GM10248 (cell line): ENCODE measurements around the gene ELP4.
A peak's percentile ranks its signal among the peaks of the same experiment; 100 is the strongest.

Experiments
- CTCF ChIA-PET: fragments of 300-600 bp; sonication (Branson Sonifier 250); formaldehyde crosslinking; extraction: SDS; loops from one replicate; lab custom pipeline; 2021; ENCODE audit warnings: antibody characterized with exemption; lab: Yijun Ruan, JAX
- POLR2A ChIA-PET: fragments of 350-650 bp; sonication (Branson Sonifier 250); formaldehyde crosslinking; extraction: SDS; loops from one replicate; lab custom pipeline; 2020; ENCODE audit warnings: antibody characterized with exemption; lab: Yijun Ruan, JAX
- DNase-seq: peaks from one replicate; pipeline ENCODE4 v3.0.0; 2012; ENCODE audit errors: extremely low spot score
- CTCF ChIP-seq: IDR thresholded peaks from 2 replicates; pipeline ENCODE4 v1.5.1; 2012; ENCODE audit warnings: mild to moderate bottlenecking, low read depth; ENCODE audit errors: extremely low read depth, missing control alignments, control extremely low read depth

ELP4 gene

GRCh38 chr11:31805629-31806185 is 296.1 kb downstream of the ELP4 start:
- ChIA-PET CTCF (no interaction called here), POLR2A (no interaction called here)
- no peak for TF ChIP-seq CTCF
- no peak for DNase-seq

GRCh38 chr11:31806186-31806927 is 296.8 kb downstream of the ELP4 start:
- DNase-seq = peak; percentile 15
- POLR2A ChIA-PET = no interaction called here
- CTCF ChIA-PET = no interaction called here
- TF ChIP-seq CTCF = no peak

- CTCF ChIA-PET = interaction anchor here (1.9 kb wide), 1 partner anchor 151 kb away, joined by 6 read pairs; no protein-coding TSS in a partner anchor
- POLR2A ChIA-PET = no interaction called here
These were observed 297.6 kb downstream of the ELP4 start for GRCh38 chr11:31806928-31807798.

GRCh38 chr11:31807799-31808667 is 298.5 kb downstream of the ELP4 start:
- no peak for DNase-seq
- no peak for TF ChIP-seq CTCF
- ChIA-PET POLR2A (no interaction called here), CTCF (interaction anchor here (1.9 to 2.5 kb wide), 2 partner anchors 9 to 150 kb away, joined by 5 to 6 read pairs; no protein-coding TSS in a partner anchor)

More at GRCh38 chr11:31806928-31807798, 297.6 kb downstream of the ELP4 start:
- TF ChIP-seq CTCF = no peak
- peak; percentile 14 for DNase-seq

GRCh38 chr11:31808721-31809540 is 299.4 kb downstream of the ELP4 start:
- no peak for TF ChIP-seq CTCF
- POLR2A ChIA-PET = no interaction called here
- peak; percentile 10 for DNase-seq
- CTCF ChIA-PET = interaction anchor here (1.9 to 2.5 kb wide), 2 partner anchors 10 to 149 kb away, joined by 5 to 6 read pairs; no protein-coding TSS in a partner anchor
